MCF 10A (cell line): Measurements from ENCODE around the gene OSBPL2. TPM values are rescaled to one million over a fixed set of nuclear protein-coding genes. Genes with fewer than 3 reads are reported as not detected.

Experiments used
- BruUV-seq: library from RNA; stranded (reverse); fragments of 400-500 nt; replicated peaks from 2 replicates; lab custom pipeline; 2021; lab: Mats Ljungman, UMichigan
- CTCF ChIA-PET: fragments of 300-600 bp; sonication (Branson Sonifier 250); formaldehyde crosslinking; extraction: SDS; loops from one replicate; lab custom pipeline; 2021; ENCODE audit warnings: antibody characterized with exemption, inconsistent platforms; lab: Yijun Ruan, JAX
- POLR2A ChIA-PET: fragments of 300-600, 350-650 bp; sonication (Branson Sonifier 250); formaldehyde crosslinking; extraction: SDS; loops from one replicate; lab custom pipeline; 2020; ENCODE audit warnings: antibody characterized with exemption, inconsistent platforms; lab: Yijun Ruan, JAX
- DNase-seq: peaks from one replicate; pipeline ENCODE4 v3.0.0-alpha.2; 2018; ENCODE audit not compliant: unreplicated experiment
- H3K27ac Mint-ChIP-seq: one replicate; pipeline ENCODE4 v1.8.0; 2022; ENCODE audit warnings: mild to moderate bottlenecking, low read depth, mixed read lengths; ENCODE audit not compliant: unreplicated experiment
- H3K27me3 Mint-ChIP-seq: one replicate; pipeline ENCODE4 v1.8.0; 2022; ENCODE audit warnings: mixed read lengths; ENCODE audit not compliant: insufficient read depth, unreplicated experiment
- H3K36me3 Mint-ChIP-seq: one replicate; pipeline ENCODE4 v1.8.0; 2022; ENCODE audit warnings: mild to moderate bottlenecking, moderate library complexity, mixed read lengths; ENCODE audit not compliant: insufficient read depth, unreplicated experiment
- H3K4me1 Mint-ChIP-seq: one replicate; pipeline ENCODE4 v1.8.0; 2022; ENCODE audit warnings: mixed read lengths; ENCODE audit not compliant: insufficient read depth, unreplicated experiment
- H3K4me3 Mint-ChIP-seq: one replicate; pipeline ENCODE4 v1.8.0; 2022; ENCODE audit warnings: mild to moderate bottlenecking, moderate library complexity, mixed read lengths; ENCODE audit not compliant: unreplicated experiment
- H3K9me3 Mint-ChIP-seq: one replicate; pipeline ENCODE4 v1.8.0; 2022; ENCODE audit warnings: mixed read lengths; ENCODE audit not compliant: unreplicated experiment
- CTCF ChIP-seq: fragments of 200-600 bp; IDR thresholded peaks from one replicate; pipeline ENCODE4 v1.8.0; 2022; ENCODE audit warnings: antibody characterized with exemption, mild to moderate bottlenecking; ENCODE audit not compliant: unreplicated experiment
- intact Hi-C: fragments of 100-400 bp; cut with micrococcal nuclease; formaldehyde crosslinking; loops from 2 replicates; pipeline ENCODE4 v1.14.1; 2022
- total RNA-seq: library from RNA; stranded (reverse); gene quantifications from 2 replicates; pipeline ENCODE4 v1.2.3, GENCODE V29; 2022

The OSBPL2 gene
- total RNA-seq, 1 experiment from 2014 or later = 38.8 TPM

GRCh38 chr20:62269378-62269777 is 31.1 kb downstream of the OSBPL2 start:
- ChIA-PET POLR2A (interaction anchor here (0.7 kb wide), 1 partner anchor 655 kb away, joined by 3 read pairs; no protein-coding TSS in a partner anchor), CTCF (no interaction called here)
- no peak for DNase-seq
- no peaks in the 10 kb centered on the region for H3K4me1 Mint-ChIP-seq
- H3K27ac Mint-ChIP-seq = no peak overlapping the region
- TF ChIP-seq CTCF = no peak
- intact Hi-C loops = no loop called here
- no peak overlapping the region for H3K4me3 Mint-ChIP-seq
- no peaks in the 10 kb centered on the region for H3K27me3 Mint-ChIP-seq
- H3K36me3 Mint-ChIP-seq = peaks cover 58% of the 10 kb centered on the region
- no peaks in the 10 kb centered on the region for H3K9me3 Mint-ChIP-seq
- no TSS peak for BruUV-seq

GRCh38 chr20:62269871-62270270 is 31.6 kb downstream of the OSBPL2 start:
- BruUV-seq = no TSS peak
- DNase-seq = no peak
- TF ChIP-seq CTCF = no peak
- H3K4me3 Mint-ChIP-seq = no peak overlapping the region
- peaks cover 58% of the 10 kb centered on the region for H3K36me3 Mint-ChIP-seq
- H3K27me3 Mint-ChIP-seq = no peaks in the 10 kb centered on the region
- CTCF ChIA-PET = no interaction called here
- no peaks in the 10 kb centered on the region for H3K4me1 Mint-ChIP-seq
- POLR2A ChIA-PET = no interaction called here
- H3K27ac Mint-ChIP-seq = no peak overlapping the region
- intact Hi-C loops = no loop called here
- H3K9me3 Mint-ChIP-seq = no peaks in the 10 kb centered on the region

- Mint-ChIP-seq H3K9me3 (no peaks in the 10 kb centered on the region), H3K36me3 (peaks cover 66% of the 10 kb centered on the region), H3K4me3 (no peak overlapping the region), H3K27ac (no peak overlapping the region), H3K27me3 (no peaks in the 10 kb centered on the region), H3K4me1 (no peaks in the 10 kb centered on the region)
- intact Hi-C loops = no loop called here
- no peak for DNase-seq
- CTCF ChIA-PET = no interaction called here
- no TSS peak for BruUV-seq
- no peak for TF ChIP-seq CTCF
- POLR2A ChIA-PET = no interaction called here
Measured at GRCh38 chr20:62272200-62272599, 33.9 kb downstream of the OSBPL2 start.

GRCh38 chr20:62273416-62273815 is 35.1 kb downstream of the OSBPL2 start:
- no peak for DNase-seq
- no peaks in the 10 kb centered on the region for H3K27me3 Mint-ChIP-seq
- POLR2A ChIA-PET = no interaction called here
- H3K27ac Mint-ChIP-seq = no peak overlapping the region
- TSS peak; percentile 33 for BruUV-seq
- CTCF ChIA-PET = no interaction called here
- H3K4me1 Mint-ChIP-seq = no peaks in the 10 kb centered on the region
- no peak overlapping the region for H3K4me3 Mint-ChIP-seq
- peaks cover 65% of the 10 kb centered on the region for H3K36me3 Mint-ChIP-seq
- intact Hi-C loops = no loop called here
- TF ChIP-seq CTCF = no peak
- H3K9me3 Mint-ChIP-seq = no peaks in the 10 kb centered on the region
